Subcutaneous adipose tissue (tissue), 4 donors: ENCODE measurements around the gene CTTNBP2NL. TPM values are rescaled to one million over a fixed set of nuclear protein-coding genes. Genes with fewer than 3 reads are reported as not detected.

Experiments
- total RNA-seq, 4 donors: library from RNA; depleted of rRNA; stranded (reverse); fragments of >200 nt; gene quantifications; one replicate each; pipeline ENCODE4 v1.1.0, GENCODE V29; 2016
- TF ChIP-seq, protein P1 (sequence below): fragments of 450-650 bp; IDR thresholded peaks from one replicate; pipeline ENCODE4 v1.5.1; 2016; ENCODE audit warnings: low read depth, mild to moderate bottlenecking, control low read depth, antibody characterized with exemption, moderate library complexity

Gene CTTNBP2NL
- total RNA-seq, 4 donors from 2014 or later: 27.1 to 72.7 (median 31.6) TPM

GRCh38 chr1:112450773-112451172 is 54.8 kb downstream of the CTTNBP2NL start:
- TF ChIP-seq, protein P1, sequence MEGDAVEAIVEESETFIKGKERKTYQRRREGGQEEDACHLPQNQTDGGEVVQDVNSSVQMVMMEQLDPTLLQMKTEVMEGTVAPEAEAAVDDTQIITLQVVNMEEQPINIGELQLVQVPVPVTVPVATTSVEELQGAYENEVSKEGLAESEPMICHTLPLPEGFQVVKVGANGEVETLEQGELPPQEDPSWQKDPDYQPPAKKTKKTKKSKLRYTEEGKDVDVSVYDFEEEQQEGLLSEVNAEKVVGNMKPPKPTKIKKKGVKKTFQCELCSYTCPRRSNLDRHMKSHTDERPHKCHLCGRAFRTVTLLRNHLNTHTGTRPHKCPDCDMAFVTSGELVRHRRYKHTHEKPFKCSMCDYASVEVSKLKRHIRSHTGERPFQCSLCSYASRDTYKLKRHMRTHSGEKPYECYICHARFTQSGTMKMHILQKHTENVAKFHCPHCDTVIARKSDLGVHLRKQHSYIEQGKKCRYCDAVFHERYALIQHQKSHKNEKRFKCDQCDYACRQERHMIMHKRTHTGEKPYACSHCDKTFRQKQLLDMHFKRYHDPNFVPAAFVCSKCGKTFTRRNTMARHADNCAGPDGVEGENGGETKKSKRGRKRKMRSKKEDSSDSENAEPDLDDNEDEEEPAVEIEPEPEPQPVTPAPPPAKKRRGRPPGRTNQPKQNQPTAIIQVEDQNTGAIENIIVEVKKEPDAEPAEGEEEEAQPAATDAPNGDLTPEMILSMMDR: no peak

DNA sequence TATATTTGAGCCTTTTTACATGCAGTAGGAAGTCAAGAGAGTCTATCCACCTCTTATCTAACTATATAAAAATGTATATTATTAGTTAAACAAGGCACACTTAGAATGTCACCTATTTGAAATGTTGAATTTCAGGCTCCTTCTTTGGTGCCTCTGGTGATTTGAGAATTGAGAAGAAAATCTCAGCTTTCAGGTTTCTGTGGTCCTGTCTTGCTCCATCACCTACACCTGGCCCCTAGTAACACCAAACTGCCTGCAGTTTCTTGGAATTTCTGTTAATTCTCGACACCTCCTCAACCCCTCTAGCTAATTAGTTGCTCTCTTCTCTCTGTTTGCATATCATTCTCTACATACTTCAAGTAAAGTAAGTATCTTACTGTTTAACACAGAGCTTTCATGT is 57.9 kb downstream of the CTTNBP2NL start:
- TF ChIP-seq, protein P1: no peak

DNA sequence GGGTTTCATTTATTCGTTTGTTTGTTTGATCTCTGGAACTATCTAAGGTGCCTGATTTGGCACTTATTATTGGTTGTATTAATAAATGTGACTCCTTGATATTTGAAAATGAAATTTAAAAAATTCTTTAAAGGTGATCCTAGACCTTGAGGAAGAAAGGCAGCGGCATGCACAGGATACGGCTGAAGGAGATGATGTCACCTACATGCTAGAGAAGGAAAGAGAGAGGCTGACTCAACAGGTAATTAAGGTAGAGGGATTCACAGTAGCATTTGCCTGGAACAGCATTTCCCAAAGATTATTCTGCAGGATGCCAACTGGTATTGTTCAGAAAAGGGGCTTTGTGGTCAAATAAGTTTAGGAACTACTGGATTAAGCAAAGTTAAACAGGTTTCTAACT is 58.3 kb downstream of the CTTNBP2NL start:
- TF ChIP-seq, protein P1: no peak

DNA sequence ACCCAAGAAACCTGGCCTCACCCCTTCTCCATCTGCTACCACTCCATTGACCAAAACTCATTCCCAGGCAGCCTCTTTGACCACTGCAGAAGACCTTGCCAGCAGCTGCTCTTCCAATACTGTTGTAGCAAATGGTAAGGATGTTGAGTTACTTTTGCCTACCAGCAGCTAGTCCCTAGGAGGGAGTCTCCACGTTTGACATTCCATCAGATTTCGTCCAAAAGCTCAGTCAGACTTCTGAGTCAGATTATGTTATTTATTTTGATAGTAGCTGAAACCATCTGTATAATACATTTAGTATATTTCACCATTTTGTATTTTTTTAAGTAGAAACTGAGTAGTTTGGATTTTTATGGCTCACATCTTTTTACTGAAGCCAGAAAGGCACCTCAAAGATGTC is 61.2 kb downstream of the CTTNBP2NL start:
- TF ChIP-seq, protein P1: no peak

DNA sequence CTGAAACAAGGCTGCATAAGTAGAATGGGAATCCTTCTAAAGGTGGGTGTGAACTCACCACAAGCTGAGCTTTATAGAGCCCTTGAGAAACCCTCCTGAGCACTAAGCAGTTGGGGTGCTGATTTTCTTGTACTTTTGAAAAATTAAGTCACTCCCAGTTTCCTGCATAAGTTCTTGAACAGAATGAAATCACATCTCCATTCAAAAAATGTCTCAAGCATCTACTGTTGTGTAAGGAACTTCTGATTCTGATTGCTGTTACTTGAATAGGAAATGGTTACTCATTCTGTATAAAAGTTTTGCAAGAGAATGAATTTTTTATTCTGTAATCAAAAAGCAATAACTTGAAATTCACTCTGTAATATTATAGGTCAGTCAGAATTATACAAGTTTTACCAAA is 61.9 kb downstream of the CTTNBP2NL start:
- TF ChIP-seq, protein P1: no peak

DNA sequence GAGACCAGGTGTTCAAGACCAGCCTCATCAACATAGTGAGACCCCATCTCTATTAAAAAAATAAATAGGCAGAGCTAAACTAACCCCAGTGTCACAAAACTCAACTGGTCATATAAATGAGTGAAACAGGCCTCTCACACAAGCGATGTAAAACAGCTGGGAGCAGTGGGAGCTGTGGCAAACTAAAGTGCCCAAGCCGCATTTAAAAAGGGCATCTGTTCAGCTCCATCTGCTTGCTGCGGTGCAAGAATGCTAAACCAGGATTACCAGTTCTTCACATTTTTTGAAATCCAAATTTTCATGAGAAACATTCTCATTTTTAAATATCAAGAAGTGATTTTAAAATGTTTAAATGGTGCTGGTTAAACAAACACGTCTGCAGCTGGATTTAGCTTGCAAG is 62.7 kb downstream of the CTTNBP2NL start:
- TF ChIP-seq, protein P1: no peak

- TF ChIP-seq, protein P1: no peak
Measured at GRCh38 chr1:112460615-112461014, 64.6 kb downstream of the CTTNBP2NL start.
